ENCODE results near the gene PRKCE. TPM values are rescaled to one million over a fixed set of nuclear protein-coding genes. Genes with fewer than 3 reads are reported as not detected.
"Not testable (repeated sequence)": the region's sequence is repeated elsewhere in the genome, so short reads cannot be mapped to it uniquely, and the experiment has no call there.

PRKCE gene
- total RNA-seq, 1 donor from 2014 or later: 4.6 TPM

- Histone ChIP-seq H3K36me3 (no peaks in the 10 kb centered on the region), H3K27ac (no peak overlapping the region), H3K4me1 (peaks cover 0 to 5% of the 10 kb centered on the region in 2 donors), H3K27me3 (no peaks in the 10 kb centered on the region), H3K4me3 (no peak overlapping the region), H3K9me3 (no peaks in the 10 kb centered on the region)
- intact Hi-C loops (cut with DNase I): no loop called here
- TF ChIP-seq CTCF (IDR thresholded peaks at IDR 0.05): no peak
- no peak for DNase-seq (ENCODE audit: low spot score in 2 of 2)
Observed at GRCh38 chr2:45855374-45855773, 203.9 kb downstream of the PRKCE start.

GRCh38 chr2:45856391-45857274 lies 205.2 kb downstream of the PRKCE start:
- Histone ChIP-seq H3K4me1 (peaks cover 0 to 8% of the 10 kb centered on the region in 2 donors), H3K27ac (no peak overlapping the region), H3K4me3 (no peak overlapping the region), H3K9me3 (no peaks in the 10 kb centered on the region), H3K36me3 (no peaks in the 10 kb centered on the region), H3K27me3 (no peaks in the 10 kb centered on the region)
- intact Hi-C loops (cut with DNase I): no loop called here
- no peak for DNase-seq (ENCODE audit: low spot score in 2 of 2)
- no peak for TF ChIP-seq CTCF (IDR thresholded peaks at IDR 0.05)

GRCh38 chr2:45857275-45857609 lies 205.8 kb downstream of the PRKCE start:
- Histone ChIP-seq H3K4me1 (peaks cover 0 to 8% of the 10 kb centered on the region in 2 donors), H3K27me3 (no peaks in the 10 kb centered on the region), H3K9me3 (no peaks in the 10 kb centered on the region), H3K4me3 (no peak overlapping the region), H3K36me3 (no peaks in the 10 kb centered on the region), H3K27ac (no peak overlapping the region)
- TF ChIP-seq CTCF (IDR thresholded peaks at IDR 0.05): no peak
- DNase-seq (ENCODE audit: low spot score in 2 of 2): no peak
- intact Hi-C loops (cut with DNase I): no loop called here

- DNase-seq (ENCODE audit: low spot score in 2 of 2): no peak
- peaks cover 0 to 8% of the 10 kb centered on the region in 2 donors for H3K4me1 ChIP-seq
- TF ChIP-seq CTCF (IDR thresholded peaks at IDR 0.05): no peak
- no peaks in the 10 kb centered on the region for H3K36me3 ChIP-seq
- H3K4me3 ChIP-seq: no peak overlapping the region
- no peaks in the 10 kb centered on the region for H3K9me3 ChIP-seq
- no peaks in the 10 kb centered on the region for H3K27me3 ChIP-seq
- no peak overlapping the region for H3K27ac ChIP-seq
- intact Hi-C loops (cut with DNase I): no loop called here
Observed at GRCh38 chr2:45857867-45858520, 206.5 kb downstream of the PRKCE start.

- H3K27ac ChIP-seq; intact Hi-C loops (cut with DNase I): not testable (repeated sequence)
Observed at GRCh38 chr2:45858872-45859271, 207.4 kb downstream of the PRKCE start.

GRCh38 chr2:45859682-45860081 lies 208.2 kb downstream of the PRKCE start:
- Histone ChIP-seq H3K9me3 (no peaks in the 10 kb centered on the region), H3K4me3 (no peak overlapping the region), H3K27ac (no peak overlapping the region), H3K36me3 (no peaks in the 10 kb centered on the region), H3K4me1 (peaks cover 0 to 8% of the 10 kb centered on the region in 2 donors), H3K27me3 (no peaks in the 10 kb centered on the region)
- DNase-seq (ENCODE audit: low spot score in 2 of 2): no peak
- intact Hi-C loops (cut with DNase I): no loop called here
- TF ChIP-seq CTCF (IDR thresholded peaks at IDR 0.05): no peak

More at GRCh38 chr2:45858872-45859271, 207.4 kb downstream of the PRKCE start:
- H3K36me3 ChIP-seq; H3K27me3 ChIP-seq; DNase-seq (ENCODE audit: low spot score in 2 of 2); H3K9me3 ChIP-seq; H3K4me3 ChIP-seq; H3K4me1 ChIP-seq: not testable (repeated sequence)

Data from ascending aorta (tissue), 2 donors.